GM18867 (cell line): ENCODE measurements around the gene IPO9.
"Not testable (repeated sequence)": the region's sequence is repeated elsewhere in the genome, so short reads cannot be mapped to it uniquely, and the experiment has no call there.

Source experiments
- ATAC-seq: cut with Tn5 transposase; IDR thresholded peaks from one replicate; pipeline ENCODE4 v1.9.1; 2021; ENCODE audit warnings: mild to moderate bottlenecking, moderate library complexity; ENCODE audit not compliant: unreplicated experiment

Gene IPO9

GRCh38 chr1:201900476-201900875, 71.5 kb downstream of the IPO9 start:
- ATAC-seq: no peak

GRCh38 chr1:201901036-201901435, 72.1 kb downstream of the IPO9 start:
- not testable (repeated sequence) for ATAC-seq

- no peak for ATAC-seq
Measured at GRCh38 chr1:201902198-201902597, 73.2 kb downstream of the IPO9 start.

GRCh38 chr1:201903135-201903534, 74.2 kb downstream of the IPO9 start:
- ATAC-seq: no peak

- ATAC-seq: no peak
Measured at GRCh38 chr1:201904579-201904978, 75.6 kb downstream of the IPO9 start.

GRCh38 chr1:201905234-201905890, 76.4 kb downstream of the IPO9 start:
- ATAC-seq: no peak

GRCh38 chr1:201906336-201906735, 77.4 kb downstream of the IPO9 start:
- ATAC-seq: no peak

GRCh38 chr1:201907621-201908020, 78.7 kb downstream of the IPO9 start:
- ATAC-seq: no peak

GRCh38 chr1:201911826-201912571, 83.0 kb downstream of the IPO9 start:
- no peak for ATAC-seq

- ATAC-seq: no peak
Measured at GRCh38 chr1:201912832-201913231, 83.9 kb downstream of the IPO9 start.

GRCh38 chr1:201914456-201915235, 85.7 kb downstream of the IPO9 start:
- no peak for ATAC-seq

GRCh38 chr1:201916649-201917249, 87.8 kb downstream of the IPO9 start:
- peak; percentile 46 for ATAC-seq

GRCh38 chr1:201917362-201918033, 88.5 kb downstream of the IPO9 start:
- ATAC-seq: no peak

GRCh38 chr1:201918343-201918742, 89.4 kb downstream of the IPO9 start:
- ATAC-seq: no peak

- ATAC-seq: no peak
Measured at GRCh38 chr1:201921952-201922558, 93.1 kb downstream of the IPO9 start.

- no peak for ATAC-seq
Measured at GRCh38 chr1:201925301-201925567, 96.3 kb downstream of the IPO9 start.

GRCh38 chr1:201925981-201926645, 97.2 kb downstream of the IPO9 start:
- no peak for ATAC-seq

- ATAC-seq: no peak
Measured at GRCh38 chr1:201928266-201928665, 99.3 kb downstream of the IPO9 start.

- no peak for ATAC-seq
Measured at GRCh38 chr1:201930137-201930536, 101.2 kb downstream of the IPO9 start.

- no peak for ATAC-seq
Measured at GRCh38 chr1:201930803-201931202, 101.8 kb downstream of the IPO9 start.
